Stomach smooth muscle (tissue), 2 donors: Measurements from ENCODE around the gene UCN2.
A peak's percentile ranks its signal among the peaks of the same experiment; 100 is the strongest.

Experiments used
- H3K27ac ChIP-seq: one replicate; pipeline ENCODE4 v1.7.0; 2013; ENCODE audit warnings: mild to moderate bottlenecking, low read length, inconsistent platforms
- H3K27me3 ChIP-seq, 2 donors: one replicate each; pipeline ENCODE4 v1.7.0; 2013; ENCODE audit warnings: low read length in 2 of 2; ENCODE audit not compliant: insufficient read depth in 2 of 2, control insufficient read depth in 1 of 2
- H3K36me3 ChIP-seq, 2 donors: one replicate each; pipeline ENCODE4 v1.7.0; 2013; ENCODE audit warnings: low read length in 2 of 2; ENCODE audit not compliant: control insufficient read depth in 2 of 2, insufficient read depth in 2 of 2
- H3K4me1 ChIP-seq: one replicate; pipeline ENCODE4 v1.7.0; 2013; ENCODE audit warnings: low read length; ENCODE audit not compliant: control insufficient read depth, insufficient read depth
- H3K4me3 ChIP-seq, 2 donors: one replicate each; pipeline ENCODE4 v1.7.0; 2013; ENCODE audit warnings: low read length in 2 of 2
- H3K9ac ChIP-seq, 2 donors: one replicate each; pipeline ENCODE4 v1.7.0; 2013; ENCODE audit warnings: low read length in 2 of 2, mild to moderate bottlenecking in 1 of 2
- H3K9me3 ChIP-seq, 2 donors: one replicate each; pipeline ENCODE4 v1.7.0; 2013; ENCODE audit warnings: low read length in 2 of 2; ENCODE audit not compliant: control insufficient read depth in 2 of 2
- donor health status: healthy.
- donor health status: Pancreatic carcinoma.

Gene UCN2

DNA sequence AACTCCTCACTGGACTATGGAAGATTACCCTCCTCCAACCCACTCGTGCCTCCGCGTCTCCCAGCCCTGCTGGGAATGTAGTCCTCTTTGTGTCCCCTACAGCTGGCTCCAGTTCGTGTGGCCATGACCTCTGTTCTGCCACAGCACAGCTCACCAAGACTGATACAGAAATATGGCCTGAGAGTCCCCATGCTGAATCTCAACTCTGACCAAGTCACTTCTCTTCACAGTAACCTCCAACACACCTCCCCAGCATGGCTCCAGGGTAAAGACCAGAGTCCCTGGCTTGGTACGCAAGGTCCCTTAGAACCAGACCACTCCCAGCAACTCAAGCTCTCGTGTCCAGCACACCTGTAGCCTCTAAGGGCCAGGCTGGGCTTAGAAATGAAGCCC lies 33.8 kb upstream of the UCN2 start:
- no peak overlapping the region for H3K9ac ChIP-seq
- peaks cover 65% of the 10 kb centered on the region for H3K4me1 ChIP-seq
- peaks cover 0 to 2% of the 10 kb centered on the region in 2 donors for H3K27me3 ChIP-seq
- H3K4me3 ChIP-seq = no peak overlapping the region
- peaks cover 29 to 30% of the 10 kb centered on the region in 2 donors for H3K36me3 ChIP-seq
- peak overlapping the region; percentile 94 for H3K27ac ChIP-seq
- H3K9me3 ChIP-seq = no peaks in the 10 kb centered on the region

DNA sequence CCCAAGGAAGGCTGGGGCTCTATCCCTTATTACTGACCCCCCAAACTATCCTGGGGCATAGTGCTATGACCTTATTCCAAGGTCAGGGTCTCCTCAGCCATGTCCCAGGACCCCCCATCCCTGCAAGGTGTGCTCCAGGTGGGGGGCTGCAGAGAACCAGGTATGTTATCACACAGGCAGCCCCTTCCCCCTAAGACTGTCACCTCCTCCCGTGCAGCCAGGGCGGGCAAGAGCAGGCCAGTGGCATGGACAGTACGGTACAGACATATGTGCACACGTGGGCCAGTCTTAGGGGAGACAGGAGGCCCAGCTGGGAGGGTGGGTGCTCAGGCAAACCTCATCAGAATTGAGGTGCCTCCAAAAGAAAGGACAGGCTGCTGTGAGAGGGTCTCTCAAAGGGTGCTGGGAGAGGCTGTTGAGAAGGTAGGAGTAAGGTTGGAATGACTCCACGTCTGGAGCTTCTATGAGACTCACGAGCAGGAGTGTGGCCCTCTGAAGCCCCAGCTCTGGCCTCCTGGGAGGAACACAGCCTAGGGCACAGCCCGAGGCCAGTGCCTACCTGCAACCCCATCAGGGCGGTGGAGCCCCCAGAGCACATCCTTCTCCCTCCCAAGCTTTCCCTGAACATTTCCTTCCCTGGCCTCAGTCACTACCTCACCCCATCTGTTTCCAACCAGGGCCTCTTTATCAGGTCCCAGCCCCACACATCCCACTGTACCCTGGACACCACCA lies 33.3 kb upstream of the UCN2 start:
- Histone ChIP-seq H3K4me3 (no peak overlapping the region), H3K4me1 (peaks cover 65% of the 10 kb centered on the region), H3K27me3 (peaks cover 0 to 2% of the 10 kb centered on the region in 2 donors), H3K9ac (no peak overlapping the region), H3K36me3 (peaks cover 29 to 30% of the 10 kb centered on the region in 2 donors), H3K27ac (peak overlapping the region; percentile 94), H3K9me3 (no peaks in the 10 kb centered on the region)

DNA sequence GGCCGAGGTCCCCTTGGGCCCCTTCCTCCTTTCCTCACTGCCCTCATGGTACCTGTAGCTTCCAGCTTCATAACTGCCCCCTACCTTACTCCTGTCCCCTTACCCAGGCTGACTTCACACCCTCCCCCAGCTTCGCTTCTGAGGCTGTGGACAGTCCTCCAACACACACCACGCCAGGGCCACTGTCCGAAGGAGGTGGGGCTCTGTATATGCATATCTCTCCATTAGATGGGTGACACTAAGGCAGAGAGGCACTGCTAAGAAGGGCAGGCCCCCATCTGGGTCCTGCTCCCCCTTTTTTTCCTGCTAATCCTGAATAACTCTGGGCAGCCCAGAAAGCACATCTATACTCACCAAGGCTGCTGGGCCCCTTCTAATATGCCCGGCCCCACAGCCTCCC lies 32.6 kb upstream of the UCN2 start:
- Histone ChIP-seq H3K27ac (peak overlapping the region; percentile 94), H3K9me3 (no peaks in the 10 kb centered on the region), H3K9ac (no peak overlapping the region), H3K36me3 (peaks cover 23 to 25% of the 10 kb centered on the region in 2 donors), H3K27me3 (peaks cover 0 to 2% of the 10 kb centered on the region in 2 donors), H3K4me3 (no peak overlapping the region), H3K4me1 (peaks cover 58% of the 10 kb centered on the region)

DNA sequence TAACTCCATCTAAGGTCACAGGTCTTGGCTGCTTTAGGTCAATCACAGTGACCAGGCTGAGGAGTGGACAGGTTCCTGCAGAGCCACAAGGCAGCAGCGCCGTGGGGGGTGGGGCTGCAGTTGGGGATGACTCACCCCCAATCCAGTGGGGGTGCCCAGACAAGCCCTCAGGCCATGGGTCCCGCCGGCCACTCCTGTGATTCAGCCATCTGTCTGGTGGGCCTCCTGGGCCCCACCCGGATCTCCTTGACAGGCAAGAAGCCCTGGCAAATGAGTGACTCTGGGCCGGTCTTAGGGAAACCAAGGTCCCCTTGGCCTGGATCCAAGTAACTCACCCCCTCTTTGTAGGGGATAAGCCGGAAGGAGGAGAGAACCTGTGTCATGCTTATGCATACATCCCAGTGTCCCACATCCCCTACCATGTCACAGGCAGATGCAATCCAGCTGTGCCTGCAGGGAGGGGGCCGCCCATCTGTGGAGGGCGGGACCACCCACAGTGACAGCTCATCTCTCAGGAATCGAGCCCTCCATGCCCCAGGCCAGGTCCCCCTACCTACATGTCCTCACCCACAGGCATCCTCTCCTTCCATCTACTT lies 32.0 kb upstream of the UCN2 start:
- peaks cover 0 to 2% of the 10 kb centered on the region in 2 donors for H3K27me3 ChIP-seq
- H3K36me3 ChIP-seq = peaks cover 18 to 20% of the 10 kb centered on the region in 2 donors
- H3K4me1 ChIP-seq = peaks cover 56% of the 10 kb centered on the region
- H3K9me3 ChIP-seq = no peaks in the 10 kb centered on the region
- H3K27ac ChIP-seq = peak overlapping the region; percentile 94
- peak overlapping the region in 1 of 2 donors; percentile 62 for H3K9ac ChIP-seq
- H3K4me3 ChIP-seq = peak overlapping the region; percentile 7 to 69

DNA sequence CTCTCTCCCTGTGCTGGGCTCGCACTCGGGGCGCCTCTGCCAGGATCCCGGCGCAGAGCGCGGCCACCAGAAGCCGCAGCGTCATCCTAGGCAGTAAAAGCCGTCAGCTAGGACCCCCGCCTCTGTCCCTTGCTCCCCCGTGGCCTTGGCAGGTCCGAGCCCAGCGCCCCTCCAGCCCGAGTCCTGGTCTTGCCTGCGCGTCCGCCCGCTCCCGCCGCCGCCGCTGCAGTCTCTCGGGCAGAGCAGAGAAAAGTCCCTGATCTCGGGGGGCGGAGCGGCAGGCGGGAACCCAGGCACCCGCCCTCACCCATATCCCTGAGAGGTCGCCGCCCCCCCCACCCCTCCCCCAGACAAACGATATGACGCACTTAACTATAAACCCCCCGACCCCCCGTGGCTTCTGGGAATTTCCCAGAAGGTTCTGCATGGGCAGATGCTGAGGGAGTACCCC lies 31.5 kb upstream of the UCN2 start, which contains the start of gene COL7A1:
COL7A1 (minus strand) TSS at position 255 of the 451 bp plus-strand sequence; CDS start at position 85, 170 bp downstream.
- Histone ChIP-seq H3K36me3 (peaks cover 13 to 14% of the 10 kb centered on the region in 2 donors), H3K9ac (peak within 1 kb of the TSS; percentile 55 to 62), H3K4me1 (peaks cover 51% of the 10 kb centered on the region), H3K9me3 (no peaks in the 10 kb centered on the region), H3K4me3 (peak within 1 kb of the TSS; percentile 59 to 69), H3K27me3 (peaks cover 0 to 2% of the 10 kb centered on the region in 2 donors), H3K27ac (peak within 1 kb of the TSS; percentile 94)

DNA sequence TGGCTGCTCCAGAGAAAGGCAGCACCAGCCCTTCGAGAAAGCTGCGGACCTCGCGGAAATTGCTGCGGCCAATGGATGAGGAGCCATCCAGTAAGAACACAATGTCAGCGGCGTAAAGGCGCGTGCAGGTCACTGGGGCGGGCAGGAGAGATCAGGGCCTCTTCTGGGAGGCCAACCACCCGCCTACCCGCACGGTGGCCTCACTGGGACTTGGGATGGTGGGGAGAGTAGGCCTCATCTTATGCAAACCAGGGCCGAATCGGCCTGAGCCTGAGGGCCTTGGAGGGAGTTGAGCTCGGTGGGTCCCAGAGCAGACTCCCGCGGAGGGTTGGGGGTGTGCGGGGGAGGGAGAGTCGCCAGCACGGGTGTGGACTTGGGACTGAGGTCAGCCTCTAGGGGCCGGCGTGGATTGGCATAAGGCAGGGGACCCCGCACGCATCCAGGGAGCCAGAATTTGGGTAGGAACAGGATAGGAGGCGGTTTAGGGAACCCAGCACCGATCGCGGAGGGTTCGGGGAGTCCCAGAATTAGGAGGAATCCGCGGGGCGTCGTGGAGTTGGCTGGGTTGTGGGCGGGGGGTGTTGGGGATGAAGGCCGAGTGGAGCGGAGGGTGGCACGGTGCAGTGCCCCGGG lies 31.0 kb upstream of the UCN2 start:
- H3K9ac ChIP-seq = peak overlapping the region; percentile 55 to 62
- peaks cover 0 to 2% of the 10 kb centered on the region in 2 donors for H3K27me3 ChIP-seq
- H3K36me3 ChIP-seq = peaks cover 7 to 9% of the 10 kb centered on the region in 2 donors
- peak overlapping the region; percentile 59 to 69 for H3K4me3 ChIP-seq
- no peaks in the 10 kb centered on the region for H3K9me3 ChIP-seq
- H3K27ac ChIP-seq = no peak overlapping the region
- H3K4me1 ChIP-seq = peaks cover 45% of the 10 kb centered on the region

DNA sequence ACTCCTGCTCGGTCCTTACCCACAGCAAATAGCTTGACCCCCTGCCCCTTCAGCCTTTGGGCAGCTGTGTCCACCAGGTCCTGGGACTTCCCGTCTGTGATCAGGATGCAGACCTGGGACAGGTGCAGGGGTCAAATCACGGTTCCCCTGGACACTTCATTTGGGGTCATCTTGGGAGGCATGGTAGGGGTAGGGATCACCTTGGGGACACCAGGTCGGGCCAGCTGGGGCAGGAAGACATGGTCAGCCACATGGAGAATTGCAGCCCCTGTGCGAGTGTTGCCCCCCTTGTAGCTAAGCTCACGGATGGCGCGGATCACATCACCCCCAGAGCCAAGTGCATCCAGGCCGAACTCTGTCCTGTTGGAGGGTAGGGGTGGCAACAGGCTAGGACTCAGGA lies 29.8 kb upstream of the UCN2 start:
- Histone ChIP-seq H3K27me3 (peaks cover 0 to 2% of the 10 kb centered on the region in 2 donors), H3K27ac (no peak overlapping the region), H3K4me3 (no peak overlapping the region), H3K9me3 (no peaks in the 10 kb centered on the region), H3K36me3 (peaks cover 2 to 4% of the 10 kb centered on the region in 2 donors), H3K4me1 (peaks cover 34% of the 10 kb centered on the region), H3K9ac (no peak overlapping the region)

DNA sequence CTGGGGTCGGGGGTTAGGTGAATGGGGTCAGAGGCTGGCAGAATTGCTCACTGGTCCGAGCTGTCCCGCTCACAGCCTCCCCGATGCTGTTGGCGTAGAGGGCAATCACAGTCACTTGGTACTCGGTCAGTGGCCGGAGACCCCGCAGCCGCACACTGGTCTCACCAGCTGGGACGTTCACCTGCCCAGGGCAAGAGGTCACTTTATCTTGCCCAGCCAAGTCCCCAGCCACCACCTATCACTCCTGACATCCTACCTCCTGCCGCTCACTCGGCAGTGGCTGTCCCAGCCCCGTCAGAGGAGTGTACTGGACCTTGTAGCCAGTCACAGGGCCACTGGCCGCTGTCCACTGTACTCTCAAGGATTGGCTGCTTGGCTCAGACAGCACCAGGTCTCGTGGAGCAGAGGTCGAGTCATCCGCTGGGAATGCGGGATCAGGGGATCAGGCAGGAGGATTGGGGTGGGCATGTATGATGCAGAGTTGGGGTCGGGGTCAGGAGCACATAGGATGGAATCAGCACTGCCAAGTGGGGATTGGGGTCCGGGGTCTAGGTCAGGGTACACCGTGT lies 29.0 kb upstream of the UCN2 start:
- Histone ChIP-seq H3K4me3 (no peak overlapping the region), H3K36me3 (peaks cover 2 to 3% of the 10 kb centered on the region in 2 donors), H3K4me1 (peaks cover 27% of the 10 kb centered on the region), H3K9ac (no peak overlapping the region), H3K27ac (no peak overlapping the region), H3K27me3 (peaks cover 0 to 2% of the 10 kb centered on the region in 2 donors), H3K9me3 (no peaks in the 10 kb centered on the region)

DNA sequence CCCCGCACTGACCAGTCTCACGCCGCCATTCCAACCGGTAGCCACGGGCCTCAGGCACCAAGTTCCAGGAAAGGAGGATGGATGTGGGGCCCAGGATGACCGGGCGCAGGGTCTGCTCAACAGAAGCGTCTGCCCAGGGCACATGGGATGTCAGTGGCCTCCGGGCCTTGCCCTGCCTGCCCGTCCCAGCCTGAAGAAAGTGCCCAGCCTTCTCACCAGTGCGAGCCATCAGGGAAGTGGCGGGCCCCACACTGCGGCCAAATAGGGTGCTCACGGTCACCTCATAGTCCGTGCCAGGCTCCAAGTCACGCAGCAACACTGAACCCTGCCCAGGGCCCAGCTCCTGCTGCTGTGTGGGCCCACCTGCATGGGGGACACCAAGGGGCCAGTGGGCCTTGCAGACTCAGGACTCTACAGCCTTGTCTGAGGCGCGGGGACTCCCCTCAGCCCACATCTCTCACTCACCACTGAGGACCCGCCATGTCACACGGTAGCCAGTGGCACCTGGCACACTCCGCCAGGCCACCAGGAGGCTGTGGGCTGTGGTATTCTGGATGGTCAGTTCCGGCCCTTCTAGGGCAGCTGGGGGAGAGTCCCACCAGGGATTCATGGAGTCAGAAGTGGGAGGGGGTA lies 28.4 kb upstream of the UCN2 start:
- H3K27me3 ChIP-seq = peaks cover 0 to 2% of the 10 kb centered on the region in 2 donors
- no peak overlapping the region for H3K9ac ChIP-seq
- no peak overlapping the region for H3K27ac ChIP-seq
- H3K4me1 ChIP-seq = peaks cover 25% of the 10 kb centered on the region
- H3K4me3 ChIP-seq = no peak overlapping the region
- H3K36me3 ChIP-seq = peaks cover 0 to 3% of the 10 kb centered on the region in 2 donors
- H3K9me3 ChIP-seq = no peaks in the 10 kb centered on the region

DNA sequence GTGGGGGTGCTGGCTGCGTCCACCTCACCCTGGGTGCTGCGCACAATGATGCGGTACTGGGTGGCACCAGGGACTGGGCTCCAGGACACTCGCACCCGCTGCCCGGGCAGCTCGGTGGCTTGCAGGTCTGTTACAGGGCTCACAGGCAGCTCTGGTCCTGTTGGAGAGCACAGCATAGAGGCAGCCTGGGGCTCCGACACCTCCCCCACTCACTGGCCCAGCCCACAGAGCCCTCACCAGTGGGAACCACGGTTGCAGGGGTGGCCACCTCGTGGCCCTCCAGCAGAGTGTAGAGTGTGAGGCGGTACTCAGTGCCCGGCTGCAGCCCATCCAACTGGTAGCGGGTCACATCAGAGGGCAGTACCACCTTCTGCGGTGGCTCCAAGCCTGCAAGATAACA lies 27.9 kb upstream of the UCN2 start:
- peaks cover 21% of the 10 kb centered on the region for H3K4me1 ChIP-seq
- H3K4me3 ChIP-seq = no peak overlapping the region
- H3K27me3 ChIP-seq = peaks cover 0 to 2% of the 10 kb centered on the region in 2 donors
- no peaks in the 10 kb centered on the region for H3K9me3 ChIP-seq
- H3K36me3 ChIP-seq = peaks cover 0 to 3% of the 10 kb centered on the region in 2 donors
- H3K9ac ChIP-seq = no peak overlapping the region
- H3K27ac ChIP-seq = no peak overlapping the region
